Measurements from ENCODE around the gene PSEN1.
"Not testable (repeated sequence)": the region's sequence is repeated elsewhere in the genome, so short reads cannot be mapped to it uniquely, and the experiment has no call there.

The PSEN1 gene

GRCh38 chr14:73167727-73168126 lies 31.4 kb downstream of the PSEN1 start:
- no peak for DNase-seq

- peak in 11 of 14 donors; percentile 4 to 69 (median 55) for DNase-seq
Observed at GRCh38 chr14:73168274-73168673, 32.0 kb downstream of the PSEN1 start.

GRCh38 chr14:73168691-73169090 lies 32.4 kb downstream of the PSEN1 start:
- peak in 5 of 14 donors; percentile 54 to 69 (median 61) for DNase-seq

DNA sequence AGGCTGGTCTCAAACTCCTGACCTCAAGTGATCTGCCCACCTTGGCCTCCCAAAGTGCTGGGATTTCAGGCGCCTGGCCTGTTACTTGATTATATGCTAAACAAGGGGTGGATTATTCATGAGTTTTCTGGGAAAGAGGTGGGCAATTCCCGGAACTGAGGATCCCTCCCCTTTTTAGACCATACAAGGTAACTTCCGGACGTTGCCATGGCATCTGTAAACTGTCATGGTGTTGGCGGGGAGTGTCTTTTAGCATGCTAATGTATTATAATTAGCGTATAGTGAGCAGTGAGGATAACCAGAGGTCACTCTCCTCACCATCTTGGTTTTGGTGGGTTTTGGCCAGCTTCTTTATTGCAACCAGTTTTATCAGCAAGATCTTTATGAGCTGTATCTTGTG lies 33.5 kb downstream of the PSEN1 start:
- not testable (repeated sequence) for DNase-seq

DNA sequence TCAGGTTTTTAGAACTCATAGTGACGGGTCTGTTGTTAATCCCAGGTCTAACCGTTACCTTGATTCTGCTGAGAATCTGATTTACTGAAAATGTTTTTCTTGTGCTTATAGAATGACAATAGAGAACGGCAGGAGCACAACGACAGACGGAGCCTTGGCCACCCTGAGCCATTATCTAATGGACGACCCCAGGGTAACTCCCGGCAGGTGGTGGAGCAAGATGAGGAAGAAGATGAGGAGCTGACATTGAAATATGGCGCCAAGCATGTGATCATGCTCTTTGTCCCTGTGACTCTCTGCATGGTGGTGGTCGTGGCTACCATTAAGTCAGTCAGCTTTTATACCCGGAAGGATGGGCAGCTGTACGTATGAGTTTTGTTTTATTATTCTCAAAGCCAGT lies 34.4 kb downstream of the PSEN1 start:
- DNase-seq: no peak

- DNase-seq: no peak
Observed at GRCh38 chr14:73172500-73172899, 36.2 kb downstream of the PSEN1 start.

DNA sequence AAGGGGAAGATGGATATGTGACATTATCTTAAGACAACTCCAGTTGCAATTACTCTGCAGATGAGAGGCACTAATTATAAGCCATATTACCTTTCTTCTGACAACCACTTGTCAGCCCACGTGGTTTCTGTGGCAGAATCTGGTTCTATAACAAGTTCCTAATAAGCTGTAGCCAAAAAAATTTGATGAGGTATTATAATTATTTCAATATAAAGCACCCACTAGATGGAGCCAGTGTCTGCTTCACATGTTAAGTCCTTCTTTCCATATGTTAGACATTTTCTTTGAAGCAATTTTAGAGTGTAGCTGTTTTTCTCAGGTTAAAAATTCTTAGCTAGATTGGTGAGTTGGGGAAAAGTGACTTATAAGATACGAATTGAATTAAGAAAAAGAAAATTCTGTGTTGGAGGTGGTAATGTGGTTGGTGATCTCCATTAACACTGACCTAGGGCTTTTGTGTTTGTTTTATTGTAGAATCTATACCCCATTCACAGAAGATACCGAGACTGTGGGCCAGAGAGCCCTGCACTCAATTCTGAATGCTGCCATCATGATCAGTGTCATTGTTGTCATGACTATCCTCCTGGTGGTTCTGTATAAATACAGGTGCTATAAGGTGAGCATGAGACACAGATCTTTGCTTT lies 36.9 kb downstream of the PSEN1 start:
- no peak for DNase-seq

GRCh38 chr14:73176685-73177084 lies 40.4 kb downstream of the PSEN1 start:
- DNase-seq: no peak

DNA sequence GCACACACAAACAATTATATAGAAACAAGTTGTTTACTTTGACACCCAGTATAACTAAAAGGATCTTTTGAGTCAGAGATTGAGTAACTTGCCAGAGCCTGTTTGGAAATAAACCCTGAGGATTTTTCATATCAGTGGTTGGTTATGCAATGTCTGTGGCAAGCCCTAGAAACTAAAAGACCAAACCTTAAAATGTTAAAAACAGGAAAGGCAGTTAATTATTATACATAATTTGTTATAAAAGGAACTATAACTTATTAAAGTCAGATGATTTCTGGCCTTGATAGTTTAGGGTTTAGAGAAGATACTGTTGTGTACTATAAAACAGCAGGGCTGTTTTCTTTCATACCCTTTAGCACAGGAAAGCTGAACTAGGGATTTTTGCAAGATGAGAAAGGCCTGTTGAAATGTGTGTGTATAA lies 44.1 kb downstream of the PSEN1 start:
- no peak for DNase-seq

- not testable (repeated sequence) for DNase-seq
Observed at GRCh38 chr14:73180969-73181368, 44.7 kb downstream of the PSEN1 start.

DNA sequence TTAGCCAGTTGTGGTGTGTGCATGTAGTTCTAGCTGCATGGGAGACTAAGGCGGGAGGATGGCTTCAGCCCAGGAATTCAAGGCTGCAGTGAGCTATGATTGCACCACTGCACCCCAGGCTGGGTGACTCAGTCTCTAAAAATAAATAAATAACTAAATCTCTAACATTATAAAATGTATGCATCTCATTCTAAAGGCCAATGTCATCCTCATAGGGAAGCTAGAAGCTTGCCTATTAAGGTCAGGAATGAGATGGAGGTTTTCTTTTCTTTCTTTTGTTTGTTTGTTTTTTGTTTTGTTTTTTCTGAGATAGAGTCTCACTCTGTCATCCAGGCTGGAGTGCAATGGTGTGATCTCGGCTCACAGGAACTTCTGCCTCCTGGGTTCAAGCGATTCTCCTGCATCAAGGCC lies 52.2 kb downstream of the PSEN1 start:
- no peak for DNase-seq

DNA sequence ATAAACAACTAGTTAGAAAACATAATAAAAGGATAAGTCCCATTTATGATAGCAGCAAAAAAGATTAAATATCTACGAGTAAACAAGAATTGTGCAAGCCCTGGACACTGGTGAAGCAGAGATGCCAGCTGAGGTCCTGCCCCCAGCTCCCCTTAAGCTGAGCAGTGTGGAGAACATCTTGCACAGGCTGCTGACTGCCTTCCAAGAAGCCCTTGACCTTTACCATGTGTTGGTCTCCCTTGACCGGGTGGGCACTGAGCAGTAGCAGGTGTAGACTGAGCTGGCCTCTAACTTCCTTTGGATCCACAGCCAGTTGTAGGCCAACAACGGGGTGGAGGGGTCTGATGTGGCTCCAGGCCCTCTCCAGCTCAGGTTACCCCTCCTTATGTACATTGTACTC lies 53.3 kb downstream of the PSEN1 start:
- DNase-seq: no peak

- no peak for DNase-seq
Observed at GRCh38 chr14:73191441-73191840, 55.1 kb downstream of the PSEN1 start.

DNA sequence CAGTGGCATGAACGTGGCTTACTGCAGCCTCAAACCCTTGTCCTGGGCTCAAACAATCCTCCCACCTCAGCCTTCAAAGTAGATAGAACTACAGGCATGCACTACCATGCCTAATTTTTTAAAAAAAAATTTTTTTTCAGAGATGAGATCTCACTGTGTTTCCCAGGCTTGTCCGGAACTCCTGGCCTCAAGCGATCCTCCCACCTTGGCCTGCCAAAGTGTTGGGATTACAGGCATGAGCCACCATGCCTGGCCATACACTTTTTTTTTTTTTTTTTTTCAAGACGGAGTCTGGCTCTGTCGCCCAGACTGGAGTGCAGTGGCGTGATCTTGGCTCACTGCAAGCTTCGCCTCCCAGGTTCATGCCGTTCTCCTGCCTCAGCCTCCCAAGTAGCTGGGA lies 58.0 kb downstream of the PSEN1 start:
- not testable (repeated sequence) for DNase-seq

DNA sequence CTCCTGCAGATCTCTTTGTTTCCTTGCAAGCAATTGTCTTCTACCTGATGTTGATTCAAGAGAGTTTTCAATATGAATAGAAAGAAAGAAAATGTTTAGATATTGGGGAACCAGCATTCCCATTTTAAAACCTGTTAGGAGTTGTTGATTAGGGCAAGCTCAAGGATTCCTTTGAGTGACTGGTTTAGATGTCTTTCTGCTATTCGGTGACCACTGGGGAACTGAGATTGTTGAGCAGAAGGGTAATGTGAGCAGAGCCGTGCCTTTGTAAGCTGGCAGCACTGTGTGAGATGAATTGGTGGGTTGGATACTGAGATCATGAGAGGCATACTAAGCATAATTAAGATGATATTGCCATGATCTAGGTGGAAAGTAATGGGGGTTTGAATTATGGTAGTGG lies 61.9 kb downstream of the PSEN1 start:
- no peak for DNase-seq

DNA sequence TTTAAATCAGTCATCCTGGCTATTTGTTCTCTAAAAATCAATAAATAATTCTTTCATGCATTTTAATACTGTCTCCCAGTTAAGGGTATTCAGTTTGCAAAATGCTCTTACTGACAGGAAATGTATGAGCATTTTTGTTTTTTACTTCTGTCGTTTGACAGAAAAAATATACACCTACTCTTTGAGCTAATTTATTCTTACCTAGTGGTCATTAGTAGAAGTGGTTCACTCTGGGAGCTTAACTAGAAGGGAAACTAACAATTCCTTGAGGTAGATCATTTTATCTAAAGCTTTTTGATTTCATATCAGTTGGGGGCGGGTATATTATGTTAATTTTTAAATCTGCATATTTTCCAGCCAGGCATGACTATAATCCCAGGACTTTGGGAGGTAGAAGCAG lies 67.2 kb downstream of the PSEN1 start:
- no peak for DNase-seq

GRCh38 chr14:73207615-73208014 lies 71.3 kb downstream of the PSEN1 start:
- DNase-seq: no peak

- DNase-seq: no peak
Observed at GRCh38 chr14:73208390-73208789, 72.1 kb downstream of the PSEN1 start.

DNA sequence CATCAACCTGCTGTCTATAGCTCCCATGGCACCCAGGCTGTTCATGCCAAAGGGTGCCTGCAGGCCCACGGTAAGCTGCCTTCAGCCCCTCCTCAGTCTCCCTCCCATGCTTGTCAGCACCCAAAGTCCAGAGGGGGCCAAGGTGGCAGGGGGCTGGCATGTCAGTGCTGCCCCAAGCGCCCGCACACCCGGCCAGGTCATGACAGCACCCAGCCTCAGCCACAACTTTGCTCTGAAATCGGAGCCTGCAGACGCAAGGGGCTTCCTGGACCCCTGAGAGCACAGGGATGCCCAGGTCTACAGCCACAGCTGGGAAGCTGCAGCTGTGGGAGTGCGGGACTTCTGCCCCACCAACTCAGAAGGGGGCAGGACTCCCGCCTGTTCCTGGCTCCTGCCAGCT lies 72.5 kb downstream of the PSEN1 start:
- no peak for DNase-seq

- DNase-seq: no peak
Observed at GRCh38 chr14:73209953-73210352, 73.6 kb downstream of the PSEN1 start.

GRCh38 chr14:73211251-73212040 lies 75.1 kb downstream of the PSEN1 start:
- no peak for DNase-seq

DNA sequence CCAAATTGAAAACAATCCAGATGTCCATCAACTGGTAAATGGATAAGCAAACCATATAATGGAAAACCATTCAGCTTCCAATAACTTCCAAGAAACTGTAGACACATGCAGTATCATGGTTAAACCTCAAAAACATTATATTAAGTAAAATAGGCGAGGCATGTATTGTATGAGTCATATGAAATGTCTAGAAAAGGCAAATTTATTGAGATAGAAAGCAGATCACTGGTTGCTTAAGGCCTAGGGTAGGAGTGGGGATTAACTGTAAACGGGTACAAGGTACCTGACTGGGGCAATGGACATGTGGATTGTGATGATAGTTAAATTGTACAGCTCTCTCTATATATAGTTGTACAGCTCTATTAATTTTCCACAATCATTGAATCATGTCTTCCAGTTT lies 79.7 kb downstream of the PSEN1 start:
- DNase-seq: no peak

DNA sequence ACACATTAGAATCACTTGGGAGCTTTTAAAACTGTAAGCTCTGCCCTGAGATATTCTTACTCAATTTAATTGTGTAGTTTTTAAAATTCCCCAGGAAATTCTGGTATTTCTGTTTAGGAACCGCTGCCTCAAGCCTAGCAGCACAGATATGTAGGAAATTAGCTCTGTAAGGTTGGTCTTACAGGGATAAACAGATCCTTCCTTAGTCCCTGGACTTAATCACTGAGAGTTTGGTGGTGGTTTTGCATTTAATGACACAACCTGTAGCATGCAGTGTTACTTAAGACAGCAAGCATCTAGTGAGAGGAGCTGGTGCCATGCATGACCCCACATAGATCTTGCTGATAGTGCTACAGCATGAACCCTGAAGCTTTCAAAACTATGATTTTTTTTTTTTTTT lies 81.1 kb downstream of the PSEN1 start:
- no peak for DNase-seq

GRCh38 chr14:73220061-73220460 lies 83.8 kb downstream of the PSEN1 start:
- DNase-seq: no peak

All from C1 segment of cervical spinal cord (tissue), 14 donors.